Calu3 (cell line): Measurements from ENCODE around the gene PCNT. TPM values are rescaled to one million over a fixed set of nuclear protein-coding genes. Genes with fewer than 3 reads are reported as not detected.

Source experiments
- BruUV-seq: library from RNA; stranded (reverse); fragments of 400-500 nt; replicated peaks from 2 replicates; lab custom pipeline; 2021; lab: Mats Ljungman, UMichigan
- CTCF ChIA-PET: fragments of 300-600 bp; sonication (Branson Sonifier 250); formaldehyde crosslinking; loops from one replicate; lab custom pipeline; 2022; ENCODE audit warnings: antibody characterized with exemption; lab: Charles Lee
- DNase-seq: peaks from one replicate; pipeline ENCODE4 v3.0.0; 2022
- H3K27ac Mint-ChIP-seq: one replicate; pipeline ENCODE4 v1.8.0; 2022; ENCODE audit warnings: mixed read lengths; ENCODE audit not compliant: unreplicated experiment
- H3K27me3 Mint-ChIP-seq: one replicate; pipeline ENCODE4 v1.8.0; 2022; ENCODE audit warnings: mixed read lengths; ENCODE audit not compliant: unreplicated experiment
- H3K36me3 Mint-ChIP-seq: one replicate; pipeline ENCODE4 v1.8.0; 2022; ENCODE audit warnings: mild to moderate bottlenecking, moderate library complexity, mixed read lengths; ENCODE audit not compliant: insufficient read depth, unreplicated experiment
- H3K4me1 Mint-ChIP-seq: one replicate; pipeline ENCODE4 v1.8.0; 2022; ENCODE audit warnings: mild to moderate bottlenecking, low read depth, mixed read lengths; ENCODE audit not compliant: unreplicated experiment
- H3K4me3 Mint-ChIP-seq: one replicate; pipeline ENCODE4 v1.8.0; 2022; ENCODE audit warnings: mild to moderate bottlenecking, low read depth, moderate library complexity, mixed read lengths; ENCODE audit not compliant: unreplicated experiment
- H3K9me3 Mint-ChIP-seq: one replicate; pipeline ENCODE4 v1.8.0; 2022; ENCODE audit warnings: low read depth, mixed read lengths; ENCODE audit not compliant: unreplicated experiment
- intact Hi-C: fragments of 100-400 bp; cut with micrococcal nuclease; formaldehyde crosslinking; loops from one replicate; pipeline ENCODE4 v1.10.0; 2022; ENCODE audit not compliant: unreplicated experiment
- total RNA-seq: library from RNA; stranded (reverse); gene quantifications from 2 replicates; pipeline ENCODE4 v1.2.3, GENCODE V29; 2022
- TF ChIP-seq, protein P1 (sequence below): fragments of 200-600 bp; IDR thresholded peaks from one replicate; pipeline ENCODE4 v1.8.0; 2022; ENCODE audit warnings: antibody characterized with exemption; ENCODE audit not compliant: unreplicated experiment

The PCNT gene
- total RNA-seq, 1 experiment from 2014 or later = 32.2 TPM

DNA sequence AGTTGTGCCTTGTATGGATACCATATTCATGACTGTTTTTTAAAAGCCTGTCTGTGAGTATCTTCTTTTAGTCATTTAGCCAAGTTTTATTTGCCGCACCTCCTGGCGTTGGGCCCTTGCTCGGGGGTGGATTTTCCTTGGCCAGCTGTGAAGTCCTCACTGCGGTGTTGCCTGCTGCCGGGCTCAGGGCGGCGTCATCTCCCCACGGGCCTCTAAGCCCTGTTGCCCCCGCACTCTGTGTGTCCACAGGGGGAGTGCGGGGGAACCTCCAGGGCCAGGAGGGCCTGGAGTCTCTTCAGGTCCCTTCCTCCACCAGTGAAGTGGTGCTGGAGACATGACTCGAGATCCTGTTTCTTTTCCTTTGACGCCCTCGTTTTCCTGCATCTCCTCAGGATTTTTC, 69.0 kb downstream of the PCNT start:
- TF ChIP-seq, protein P1, sequence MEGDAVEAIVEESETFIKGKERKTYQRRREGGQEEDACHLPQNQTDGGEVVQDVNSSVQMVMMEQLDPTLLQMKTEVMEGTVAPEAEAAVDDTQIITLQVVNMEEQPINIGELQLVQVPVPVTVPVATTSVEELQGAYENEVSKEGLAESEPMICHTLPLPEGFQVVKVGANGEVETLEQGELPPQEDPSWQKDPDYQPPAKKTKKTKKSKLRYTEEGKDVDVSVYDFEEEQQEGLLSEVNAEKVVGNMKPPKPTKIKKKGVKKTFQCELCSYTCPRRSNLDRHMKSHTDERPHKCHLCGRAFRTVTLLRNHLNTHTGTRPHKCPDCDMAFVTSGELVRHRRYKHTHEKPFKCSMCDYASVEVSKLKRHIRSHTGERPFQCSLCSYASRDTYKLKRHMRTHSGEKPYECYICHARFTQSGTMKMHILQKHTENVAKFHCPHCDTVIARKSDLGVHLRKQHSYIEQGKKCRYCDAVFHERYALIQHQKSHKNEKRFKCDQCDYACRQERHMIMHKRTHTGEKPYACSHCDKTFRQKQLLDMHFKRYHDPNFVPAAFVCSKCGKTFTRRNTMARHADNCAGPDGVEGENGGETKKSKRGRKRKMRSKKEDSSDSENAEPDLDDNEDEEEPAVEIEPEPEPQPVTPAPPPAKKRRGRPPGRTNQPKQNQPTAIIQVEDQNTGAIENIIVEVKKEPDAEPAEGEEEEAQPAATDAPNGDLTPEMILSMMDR = no peak
- H3K27me3 Mint-ChIP-seq = no peaks in the 10 kb centered on the region
- CTCF ChIA-PET = no interaction called here
- H3K4me1 Mint-ChIP-seq = no peaks in the 10 kb centered on the region
- H3K4me3 Mint-ChIP-seq = no peak overlapping the region
- no peak overlapping the region for H3K27ac Mint-ChIP-seq
- no peaks in the 10 kb centered on the region for H3K9me3 Mint-ChIP-seq
- no TSS peak for BruUV-seq
- H3K36me3 Mint-ChIP-seq = peaks cover 24% of the 10 kb centered on the region
- intact Hi-C loops = no loop called here
- no peak for DNase-seq

DNA sequence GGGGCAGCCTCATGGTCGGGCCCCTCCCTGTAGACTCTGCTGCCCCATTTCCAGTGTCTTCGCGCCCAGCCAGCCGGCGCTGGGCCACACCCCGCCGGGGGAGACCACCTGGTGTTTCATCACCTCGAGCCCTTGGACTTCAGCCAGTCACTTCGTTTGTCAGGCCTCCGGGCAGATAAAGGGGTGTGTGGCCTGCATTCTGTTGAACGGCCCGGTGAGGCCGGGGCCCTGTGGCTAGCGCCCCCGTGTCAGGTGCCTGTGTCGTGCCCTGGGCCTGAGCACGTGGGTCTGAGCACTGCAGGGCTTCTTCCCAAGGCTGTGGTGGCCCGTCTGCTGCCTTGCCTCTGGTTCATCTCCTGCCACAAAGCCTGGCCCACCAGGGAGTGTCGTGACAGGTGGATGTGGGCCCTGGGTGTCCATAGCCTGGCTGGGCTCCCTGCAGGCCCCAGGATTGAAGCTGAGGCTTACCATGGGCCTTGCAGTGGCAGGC, 69.5 kb downstream of the PCNT start:
- CTCF ChIA-PET = no interaction called here
- H3K4me1 Mint-ChIP-seq = no peaks in the 10 kb centered on the region
- no peak for DNase-seq
- no peak overlapping the region for H3K4me3 Mint-ChIP-seq
- peaks cover 28% of the 10 kb centered on the region for H3K36me3 Mint-ChIP-seq
- H3K9me3 Mint-ChIP-seq = no peaks in the 10 kb centered on the region
- no peak overlapping the region for H3K27ac Mint-ChIP-seq
- intact Hi-C loops = no loop called here
- TF ChIP-seq, protein P1 = no peak
- H3K27me3 Mint-ChIP-seq = no peaks in the 10 kb centered on the region
- no TSS peak for BruUV-seq

GRCh38 chr21:46393941-46394594, 70.1 kb downstream of the PCNT start:
- no peak overlapping the region for H3K4me3 Mint-ChIP-seq
- no peaks in the 10 kb centered on the region for H3K4me1 Mint-ChIP-seq
- TF ChIP-seq, protein P1 = no peak
- no peak overlapping the region for H3K27ac Mint-ChIP-seq
- DNase-seq = no peak
- no peaks in the 10 kb centered on the region for H3K27me3 Mint-ChIP-seq
- intact Hi-C loops = no loop called here
- peaks cover 28% of the 10 kb centered on the region for H3K36me3 Mint-ChIP-seq
- CTCF ChIA-PET = no interaction called here
- BruUV-seq = no TSS peak
- no peaks in the 10 kb centered on the region for H3K9me3 Mint-ChIP-seq

DNA sequence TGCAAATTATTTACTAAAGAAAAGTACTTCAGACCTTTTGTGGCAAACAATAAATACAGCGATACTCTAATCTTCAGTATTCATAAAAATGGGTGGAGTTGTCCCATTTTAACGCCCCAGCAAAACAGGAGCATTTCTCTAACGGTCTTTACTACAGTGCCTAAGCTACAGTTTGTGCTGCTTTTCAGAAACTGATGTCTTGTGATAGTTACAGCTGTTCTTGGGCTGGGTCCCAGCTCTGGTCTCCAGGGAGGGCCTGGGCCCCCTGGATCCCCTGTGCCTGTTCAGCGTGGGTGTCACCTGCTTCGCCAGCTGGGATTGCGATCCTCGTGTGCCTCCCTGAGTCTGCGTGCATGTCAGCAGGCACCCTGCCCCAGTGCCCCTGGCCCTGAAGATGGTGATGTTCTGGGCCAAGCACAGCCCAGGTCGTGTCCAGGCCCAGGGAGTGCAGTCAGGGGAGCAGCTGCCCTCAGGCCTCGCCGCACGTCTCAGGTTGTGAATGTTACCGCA, 70.7 kb downstream of the PCNT start:
- intact Hi-C loops = no loop called here
- Mint-ChIP-seq H3K4me3 (no peak overlapping the region), H3K27ac (no peak overlapping the region), H3K4me1 (no peaks in the 10 kb centered on the region), H3K9me3 (no peaks in the 10 kb centered on the region), H3K36me3 (peaks cover 32% of the 10 kb centered on the region), H3K27me3 (no peaks in the 10 kb centered on the region)
- TF ChIP-seq, protein P1 = no peak
- BruUV-seq = no TSS peak
- CTCF ChIA-PET = no interaction called here
- DNase-seq = no peak
